Uterus (tissue), 4 donors: ENCODE results near the gene EVPLL. TPM values are rescaled to one million over a fixed set of nuclear protein-coding genes. Genes with fewer than 3 reads are reported as not detected.

ENCODE experiments used
- DNase-seq, 2 donors: peaks; one replicate each; pipeline ENCODE4 v3.0.0-alpha.2; 2019 to 2020
- H3K27ac ChIP-seq, 2 donors: fragments of 200-600 bp; sonication (generic); 1 replicate in 1 of 2; 2 replicates in 1 of 2; pipeline ENCODE4 v1.5.1; 2016 to 2018
- H3K27me3 ChIP-seq, 2 donors: fragments of 200-600 bp; sonication (generic); one replicate each; pipeline ENCODE4 v1.5.1; 2018 to 2019; ENCODE audit warnings: control low read depth in 1 of 2
- H3K36me3 ChIP-seq, 2 donors: fragments of 200-600 bp; sonication (generic); one replicate each; pipeline ENCODE4 v1.5.1; 2019; ENCODE audit warnings: control low read depth in 1 of 2
- H3K4me1 ChIP-seq, 2 donors: fragments of 200-600 bp; sonication (generic); one replicate each; pipeline ENCODE4 v1.5.1; 2018 to 2019; ENCODE audit warnings: control low read depth in 1 of 2
- H3K4me3 ChIP-seq, 2 donors: fragments of 200-600 bp; sonication (generic); 1 replicate in 1 of 2; 2 replicates in 1 of 2; pipeline ENCODE4 v1.5.1; 2018 to 2019; ENCODE audit warnings: mild to moderate bottlenecking in 1 of 2
- H3K9me3 ChIP-seq, 2 donors: fragments of 200-600 bp; sonication (generic); one replicate each; pipeline ENCODE4 v1.5.1; 2019; ENCODE audit warnings: control low read depth in 1 of 2
- POLR2A ChIP-seq, 2 donors: fragments of 450-650 bp; IDR thresholded peaks; one replicate each; pipeline ENCODE4 v1.6.1; 2016; ENCODE audit warnings: antibody characterized with exemption in 2 of 2, mild to moderate bottlenecking in 1 of 2, moderate library complexity in 1 of 2
- intact Hi-C: fragments of 100-400 bp; cut with DNase I; formaldehyde crosslinking; loops from one replicate; pipeline ENCODE4 v1.15.1; 2023; ENCODE audit warnings: low total_unique reads
- total RNA-seq, 4 donors: library from RNA; depleted of rRNA in 3 of 4; stranded (reverse); fragments of >200 nt in 3 of 4; gene quantifications; one replicate each; pipeline versions ENCODE4 v1.1.0 to v1.2.4, GENCODE V29; 2014 to 2023
- TF ChIP-seq, protein P1 (sequence below), 4 experiments: fragments of 200-600 bp in 2 of 4; fragments of 450-650 bp in 2 of 4; sonication (generic) in 2 of 4; IDR thresholded peaks; one replicate each; pipeline ENCODE4 v1.5.1; 2016 to 2019; ENCODE audit warnings: antibody characterized with exemption in 4 of 4, mild to moderate bottlenecking in 2 of 4, moderate library complexity in 1 of 4
- donor health status: DM: yes; HTN: yes; CAD: no.

The EVPLL gene
- total RNA-seq, 4 donors from 2014 or later = not detected

DNA sequence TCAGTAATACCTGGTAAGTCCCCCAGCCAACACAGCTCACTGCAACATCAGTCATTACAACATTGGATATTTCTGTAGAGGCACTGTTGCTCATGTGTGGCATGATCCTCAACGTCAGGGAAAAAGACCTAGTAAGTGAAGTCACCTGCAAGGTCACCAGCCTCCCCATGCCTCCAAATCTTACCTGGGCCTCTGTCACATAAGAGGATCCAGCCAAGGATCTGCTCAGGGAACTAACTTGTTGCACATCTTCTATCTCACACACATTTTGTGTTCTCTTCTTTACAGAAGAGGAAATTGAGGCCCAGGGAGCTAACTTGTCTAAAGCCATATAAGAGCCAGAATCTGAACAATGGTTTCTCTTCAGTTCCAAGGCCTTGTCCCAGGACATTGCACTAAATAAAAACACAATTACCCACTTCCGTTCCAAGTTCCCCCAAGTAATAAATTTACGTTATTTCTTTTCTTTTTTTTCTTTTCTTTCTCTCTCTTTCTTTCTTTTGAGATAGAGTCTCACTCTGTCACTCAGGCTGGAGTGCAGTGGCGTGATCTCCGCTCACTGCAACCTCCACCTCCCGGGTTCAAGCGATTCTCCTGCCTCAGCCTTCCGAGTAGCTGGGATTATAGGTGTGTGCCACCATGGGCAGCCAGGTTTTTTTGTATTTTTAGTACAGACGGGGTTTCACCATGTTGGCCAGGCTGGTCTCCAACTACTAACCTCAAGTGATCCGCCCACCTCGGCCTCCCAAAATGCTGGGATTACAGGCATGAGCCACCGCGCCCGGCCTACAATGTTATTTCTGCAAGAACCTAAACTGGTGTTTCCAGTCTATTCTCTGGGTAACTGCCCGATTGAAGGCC is 15.5 kb upstream of the EVPLL start:
- no peaks in the 10 kb centered on the region for H3K9me3 ChIP-seq
- H3K36me3 ChIP-seq = no peaks in the 10 kb centered on the region
- H3K4me3 ChIP-seq = peak overlapping the region in 1 of 2 donors; percentile 71
- H3K27me3 ChIP-seq = no peaks in the 10 kb centered on the region
- intact Hi-C loops = no loop called here
- peak overlapping the region; percentile 56 to 80 for H3K27ac ChIP-seq
- no peak for DNase-seq
- TF ChIP-seq POLR2A (IDR thresholded peaks at IDR 0.05) = no peak
- TF ChIP-seq, protein P1, sequence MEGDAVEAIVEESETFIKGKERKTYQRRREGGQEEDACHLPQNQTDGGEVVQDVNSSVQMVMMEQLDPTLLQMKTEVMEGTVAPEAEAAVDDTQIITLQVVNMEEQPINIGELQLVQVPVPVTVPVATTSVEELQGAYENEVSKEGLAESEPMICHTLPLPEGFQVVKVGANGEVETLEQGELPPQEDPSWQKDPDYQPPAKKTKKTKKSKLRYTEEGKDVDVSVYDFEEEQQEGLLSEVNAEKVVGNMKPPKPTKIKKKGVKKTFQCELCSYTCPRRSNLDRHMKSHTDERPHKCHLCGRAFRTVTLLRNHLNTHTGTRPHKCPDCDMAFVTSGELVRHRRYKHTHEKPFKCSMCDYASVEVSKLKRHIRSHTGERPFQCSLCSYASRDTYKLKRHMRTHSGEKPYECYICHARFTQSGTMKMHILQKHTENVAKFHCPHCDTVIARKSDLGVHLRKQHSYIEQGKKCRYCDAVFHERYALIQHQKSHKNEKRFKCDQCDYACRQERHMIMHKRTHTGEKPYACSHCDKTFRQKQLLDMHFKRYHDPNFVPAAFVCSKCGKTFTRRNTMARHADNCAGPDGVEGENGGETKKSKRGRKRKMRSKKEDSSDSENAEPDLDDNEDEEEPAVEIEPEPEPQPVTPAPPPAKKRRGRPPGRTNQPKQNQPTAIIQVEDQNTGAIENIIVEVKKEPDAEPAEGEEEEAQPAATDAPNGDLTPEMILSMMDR (IDR thresholded peaks at IDR 0.05) = no peak
- H3K4me1 ChIP-seq = no peaks in the 10 kb centered on the region

DNA sequence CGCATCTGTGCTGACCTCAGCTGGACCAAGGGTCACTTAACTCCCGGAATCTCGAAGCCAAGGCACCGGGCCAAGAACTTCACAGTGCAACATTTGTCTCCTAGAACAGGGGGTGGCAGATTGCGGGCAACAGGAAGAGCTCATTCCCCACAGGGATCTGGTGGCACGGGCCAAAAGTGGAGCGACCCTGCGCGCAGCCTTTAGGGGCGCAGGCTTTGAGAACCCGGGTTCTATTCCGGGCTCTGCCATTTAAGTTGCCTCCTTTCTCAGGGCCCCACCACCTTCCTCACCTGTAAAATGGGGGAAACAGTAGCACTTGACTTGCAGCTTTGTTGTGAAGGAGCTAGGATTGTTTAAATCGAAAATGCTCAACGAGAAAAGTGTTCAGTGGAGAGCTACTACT is 14.9 kb upstream of the EVPLL start:
- Histone ChIP-seq H3K4me1 (no peaks in the 10 kb centered on the region), H3K9me3 (no peaks in the 10 kb centered on the region), H3K36me3 (no peaks in the 10 kb centered on the region), H3K27me3 (no peaks in the 10 kb centered on the region), H3K27ac (peak overlapping the region; percentile 56 to 80), H3K4me3 (peak overlapping the region; percentile 51 to 71)
- TF ChIP-seq POLR2A (IDR thresholded peaks at IDR 0.05) = no peak
- TF ChIP-seq, protein P1 (IDR thresholded peaks at IDR 0.05) = no peak
- intact Hi-C loops = no loop called here
- peak; percentile 49 to 51 for DNase-seq

DNA sequence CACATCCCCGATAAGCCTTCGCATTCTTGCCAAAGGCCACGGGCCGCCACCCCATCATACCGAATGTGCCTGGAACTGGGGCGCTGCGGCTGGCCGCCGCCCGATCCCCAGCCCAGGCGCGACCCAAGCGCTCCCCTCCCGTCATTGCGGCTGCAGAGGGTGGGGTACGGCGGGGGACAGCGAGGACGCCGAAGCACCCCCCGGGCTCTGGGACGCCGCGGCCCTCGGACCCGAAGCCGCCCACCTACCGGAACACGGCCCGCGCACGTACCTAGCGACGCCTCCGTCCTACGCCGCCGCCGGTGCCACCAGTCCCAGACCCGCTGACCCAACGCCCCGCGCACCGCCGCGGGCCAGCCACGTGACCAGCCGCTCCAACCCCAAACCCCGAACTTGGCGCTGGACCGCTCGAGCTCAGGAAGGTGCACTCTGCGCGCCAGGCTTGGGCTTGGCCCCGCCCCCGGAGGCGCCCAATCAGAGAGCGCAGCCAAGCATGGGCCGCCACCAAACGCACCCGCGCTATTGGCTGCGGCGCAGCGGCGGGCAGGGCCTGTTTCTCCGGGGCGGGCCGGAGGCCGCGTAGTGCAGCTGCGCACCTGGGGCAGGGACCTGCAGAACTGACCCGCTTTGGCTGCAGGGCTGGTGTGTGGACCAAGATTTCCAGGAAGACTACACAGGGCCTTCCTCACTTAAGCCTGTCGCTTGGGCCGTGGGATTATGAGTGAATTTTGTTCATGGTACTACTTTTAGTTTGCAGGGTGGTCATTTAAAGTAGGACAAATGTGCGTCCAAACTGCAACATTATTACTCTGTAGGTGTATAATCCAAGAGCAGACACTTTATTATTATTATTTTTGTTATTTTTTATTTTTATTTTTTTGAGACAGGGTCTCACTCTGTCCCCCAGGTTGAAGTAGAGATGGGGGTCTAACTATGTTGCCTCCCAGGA is 14.2 kb upstream of the EVPLL start, which contains the start of gene SHMT1:
Gene SHMT1, minus strand, starts transcription at position 450 of the 949 bp plus-strand sequence. CDS start 7,569 bp downstream, outside the sequence.
- no peaks in the 10 kb centered on the region for H3K27me3 ChIP-seq
- H3K27ac ChIP-seq = peak within 1 kb of the TSS; percentile 56 to 80
- peak; percentile 92 to 94 for DNase-seq
- intact Hi-C loops = no loop called here
- TF ChIP-seq, protein P1 (IDR thresholded peaks at IDR 0.05) = no peak
- TF ChIP-seq POLR2A (IDR thresholded peaks at IDR 0.05) = peak in 1 of 2 donors; percentile 74
- no peaks in the 10 kb centered on the region for H3K9me3 ChIP-seq
- no peaks in the 10 kb centered on the region for H3K4me1 ChIP-seq
- H3K36me3 ChIP-seq = no peaks in the 10 kb centered on the region
- H3K4me3 ChIP-seq = peak within 1 kb of the TSS; percentile 51 to 71

DNA sequence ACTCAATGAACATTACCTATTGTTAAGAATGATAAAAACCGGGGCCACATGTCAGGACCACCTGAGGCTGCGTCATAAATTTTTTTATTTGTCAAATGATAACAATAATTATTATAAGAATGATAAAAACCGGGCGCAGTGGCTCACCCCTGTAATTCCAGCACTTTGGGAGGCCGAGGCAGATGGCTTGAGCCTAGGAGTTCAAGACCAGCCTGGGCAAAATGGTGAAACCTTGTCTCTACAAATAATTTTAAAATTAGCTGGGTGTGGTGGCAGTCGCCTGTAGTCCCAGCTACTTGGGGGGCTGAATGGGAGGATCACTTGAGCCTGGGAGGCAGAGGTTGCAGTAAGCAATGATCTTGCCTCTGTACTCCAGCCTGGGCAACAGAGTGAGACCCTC is 13.4 kb upstream of the EVPLL start:
- Histone ChIP-seq H3K4me3 (no peak overlapping the region), H3K27me3 (no peaks in the 10 kb centered on the region), H3K4me1 (no peaks in the 10 kb centered on the region), H3K27ac (no peak overlapping the region), H3K36me3 (no peaks in the 10 kb centered on the region), H3K9me3 (no peaks in the 10 kb centered on the region)
- intact Hi-C loops = no loop called here
- TF ChIP-seq, protein P1 (IDR thresholded peaks at IDR 0.05) = no peak
- TF ChIP-seq POLR2A (IDR thresholded peaks at IDR 0.05) = no peak
- no peak for DNase-seq
